ENCODE measurements around the gene HOMER1. TPM values are rescaled to one million over a fixed set of nuclear protein-coding genes. Genes with fewer than 3 reads are reported as not detected.

Gene HOMER1
- polyA plus RNA-seq, 1 donor, result 3.8 TPM

- H3K4me1 ChIP-seq (ENCODE audit: control insufficient read depth, insufficient read depth, low read length), result no peaks in the 10 kb centered on the region
- H3K27me3 ChIP-seq (ENCODE audit: control insufficient read depth, insufficient read depth, low read length), result no peaks in the 10 kb centered on the region
- H3K4me3 ChIP-seq (ENCODE audit: low read length), result no peak overlapping the region
- H3K9me3 ChIP-seq (ENCODE audit: control insufficient read depth, low read depth, low read length), result no peaks in the 10 kb centered on the region
- H3K27ac ChIP-seq (ENCODE audit: low read length), result no peak overlapping the region
- WGBS (ENCODE audit: insufficient coverage, low lambda C conversion rate), result 100% methylated on average over 1 of the region's 4 CpGs
- H3K36me3 ChIP-seq (ENCODE audit: control insufficient read depth, insufficient read depth, low read length), result no peaks in the 10 kb centered on the region
- no peak for DNase-seq
Measured at GRCh38 chr5:79329453-79329852, 184.5 kb downstream of the HOMER1 start.

Other genes with a start within 250 kb of the HOMER1 start
- 51.6 TPM for gene TENT2, start 98.3 kb upstream of the HOMER1 start, polyA plus RNA-seq
- gene CMYA5, start 175.7 kb upstream of the HOMER1 start, polyA plus RNA-seq, result 2.3 TPM